ENCODE data around the gene KYNU. TPM values are rescaled to one million over a fixed set of nuclear protein-coding genes. Genes with fewer than 3 reads are reported as not detected.
"Not testable (repeated sequence)": the region's sequence is repeated elsewhere in the genome, so short reads cannot be mapped to it uniquely, and the experiment has no call there.

Gene KYNU
- total RNA-seq, 2 donors from 2014 or later, result 0.34 to 1.1 TPM

GRCh38 chr2:142883526-142883925 lies 6.1 kb downstream of the KYNU start:
- Histone ChIP-seq H3K4me3 (no peak overlapping the region), H3K4me1 (replicated peaks) (no peaks in the 10 kb centered on the region), H3K9me3 (no peaks in the 10 kb centered on the region), H3K27ac (no peak overlapping the region), H3K27me3 (replicated peaks; ENCODE audit: insufficient read depth) (no peaks in the 10 kb centered on the region), H3K36me3 (no peaks in the 10 kb centered on the region)
- no peak for TF ChIP-seq POLR2A (IDR thresholded peaks at IDR 0.05)
- no peak for DNase-seq (ENCODE audit: low spot score)
- intact Hi-C loops (cut with DNase I), result no loop called here

- Histone ChIP-seq H3K27ac (no peak overlapping the region), H3K4me3 (no peak overlapping the region), H3K4me1 (replicated peaks) (no peaks in the 10 kb centered on the region), H3K36me3 (no peaks in the 10 kb centered on the region), H3K9me3 (no peaks in the 10 kb centered on the region), H3K27me3 (replicated peaks; ENCODE audit: insufficient read depth) (no peaks in the 10 kb centered on the region)
- TF ChIP-seq POLR2A (IDR thresholded peaks at IDR 0.05) (no peak), CTCF (IDR thresholded peaks at IDR 0.05) (no peak), POLR2AphosphoS5 (IDR thresholded peaks at IDR 0.05) (no peak)
- no peak for DNase-seq (ENCODE audit: low spot score)
- intact Hi-C loops (cut with DNase I), result no loop called here
Observed at GRCh38 chr2:142885543-142885942, 8.1 kb downstream of the KYNU start.

GRCh38 chr2:142892715-142893114 lies 15.3 kb downstream of the KYNU start:
- H3K36me3 ChIP-seq, result no peaks in the 10 kb centered on the region
- intact Hi-C loops (cut with DNase I), result no loop called here
- no peak overlapping the region for H3K4me3 ChIP-seq
- TF ChIP-seq CTCF (IDR thresholded peaks at IDR 0.05) (no peak), POLR2A (IDR thresholded peaks at IDR 0.05) (no peak), POLR2AphosphoS5 (IDR thresholded peaks at IDR 0.05) (no peak)
- no peaks in the 10 kb centered on the region for H3K27me3 ChIP-seq (replicated peaks; ENCODE audit: insufficient read depth)
- H3K27ac ChIP-seq, result no peak overlapping the region
- 100% methylated on average over 2 of the region's 2 CpGs for whole genome bisulfite sequencing
- no peaks in the 10 kb centered on the region for H3K9me3 ChIP-seq
- H3K4me1 ChIP-seq (replicated peaks), result no peaks in the 10 kb centered on the region
- DNase-seq (ENCODE audit: low spot score), result no peak

GRCh38 chr2:142893241-142893640 lies 15.8 kb downstream of the KYNU start:
- H3K4me1 ChIP-seq (replicated peaks), result no peaks in the 10 kb centered on the region
- DNase-seq (ENCODE audit: low spot score), result no peak
- no peak overlapping the region for H3K4me3 ChIP-seq
- H3K27ac ChIP-seq, result no peak overlapping the region
- no peaks in the 10 kb centered on the region for H3K27me3 ChIP-seq (replicated peaks; ENCODE audit: insufficient read depth)
- 92% methylated on average over 2 of the region's 2 CpGs for WGBS
- H3K36me3 ChIP-seq, result no peaks in the 10 kb centered on the region
- H3K9me3 ChIP-seq, result no peaks in the 10 kb centered on the region
- TF ChIP-seq POLR2A (IDR thresholded peaks at IDR 0.05) (no peak), CTCF (IDR thresholded peaks at IDR 0.05) (no peak), POLR2AphosphoS5 (IDR thresholded peaks at IDR 0.05) (no peak)
- intact Hi-C loops (cut with DNase I), result no loop called here

GRCh38 chr2:142897807-142898206 lies 20.3 kb downstream of the KYNU start:
- intact Hi-C loops (cut with DNase I), result no loop called here
- Histone ChIP-seq H3K9me3 (no peaks in the 10 kb centered on the region), H3K27me3 (replicated peaks; ENCODE audit: insufficient read depth) (no peaks in the 10 kb centered on the region), H3K4me3 (no peak overlapping the region), H3K27ac (no peak overlapping the region), H3K4me1 (replicated peaks) (no peaks in the 10 kb centered on the region), H3K36me3 (no peaks in the 10 kb centered on the region)
- WGBS, result 72% methylated on average over 1 of the region's 1 CpG
- no peak for DNase-seq (ENCODE audit: low spot score)
- TF ChIP-seq POLR2A (IDR thresholded peaks at IDR 0.05) (no peak), CTCF (IDR thresholded peaks at IDR 0.05) (no peak)

- H3K4me1 ChIP-seq (replicated peaks); H3K36me3 ChIP-seq; H3K27me3 ChIP-seq (replicated peaks; ENCODE audit: insufficient read depth); H3K9me3 ChIP-seq; H3K4me3 ChIP-seq; intact Hi-C loops (cut with DNase I); H3K27ac ChIP-seq; DNase-seq (ENCODE audit: low spot score): not testable (repeated sequence)
- 87% methylated on average over 4 of the region's 4 CpGs for WGBS
Observed at GRCh38 chr2:142900327-142900726, 22.9 kb downstream of the KYNU start.
